ENCODE data around the gene MAD2L1.

The MAD2L1 gene

DNA sequence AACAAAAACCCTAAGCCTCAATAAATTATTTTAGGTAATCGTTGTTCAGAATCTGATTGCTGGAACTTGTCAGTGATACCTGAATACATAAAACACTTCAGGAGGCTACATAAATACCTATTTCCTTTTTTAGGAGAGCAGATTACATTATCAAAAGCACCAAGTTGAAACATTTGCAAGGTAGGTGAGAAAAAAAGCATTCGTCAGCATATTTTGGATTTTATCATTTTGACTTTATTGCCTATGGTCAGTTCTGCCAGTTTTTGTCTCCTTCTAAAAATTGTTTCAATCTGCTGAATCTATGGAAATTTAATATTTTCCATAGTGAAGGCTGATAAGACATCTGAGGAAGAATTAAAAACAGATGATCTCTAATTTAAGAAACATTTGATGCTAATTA is 16.5 kb upstream of the MAD2L1 start:
- TF ChIP-seq FOXM1 (IDR thresholded peaks at IDR 0.05; ENCODE audit: borderline replicate concordance, low read depth) (no peak), TCF12 (IDR thresholded peaks at IDR 0.05; ENCODE audit: low read depth) (no peak), CEBPB (IDR thresholded peaks at IDR 0.05) (no peak), ZBTB7A (IDR thresholded peaks at IDR 0.05; ENCODE audit: low read depth) (no peak), EP300 (IDR thresholded peaks at IDR 0.05; ENCODE audit: borderline replicate concordance) (no peak), TAF1 (IDR thresholded peaks at IDR 0.05; ENCODE audit: low read depth) (no peak), YY1 (IDR thresholded peaks at IDR 0.05; ENCODE audit: low read depth) (no peak), CREB1 (IDR thresholded peaks at IDR 0.05; ENCODE audit: low read depth) (no peak), NFIC (IDR thresholded peaks at IDR 0.05) (no peak), EGR1 (IDR thresholded peaks at IDR 0.05) (no peak), TEAD4 (IDR thresholded peaks at IDR 0.05) (no peak), RAD21 (IDR thresholded peaks at IDR 0.05; ENCODE audit: low read depth) (no peak)
- TF ChIP-seq, protein P1, sequence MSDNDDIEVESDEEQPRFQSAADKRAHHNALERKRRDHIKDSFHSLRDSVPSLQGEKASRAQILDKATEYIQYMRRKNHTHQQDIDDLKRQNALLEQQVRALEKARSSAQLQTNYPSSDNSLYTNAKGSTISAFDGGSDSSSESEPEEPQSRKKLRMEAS (IDR thresholded peaks at IDR 0.05), result no peak
- TF ChIP-seq, protein P2, sequence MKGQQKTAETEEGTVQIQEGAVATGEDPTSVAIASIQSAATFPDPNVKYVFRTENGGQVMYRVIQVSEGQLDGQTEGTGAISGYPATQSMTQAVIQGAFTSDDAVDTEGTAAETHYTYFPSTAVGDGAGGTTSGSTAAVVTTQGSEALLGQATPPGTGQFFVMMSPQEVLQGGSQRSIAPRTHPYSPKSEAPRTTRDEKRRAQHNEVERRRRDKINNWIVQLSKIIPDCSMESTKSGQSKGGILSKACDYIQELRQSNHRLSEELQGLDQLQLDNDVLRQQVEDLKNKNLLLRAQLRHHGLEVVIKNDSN (IDR thresholded peaks at IDR 0.05), result no peak
- TF ChIP-seq, protein P3, sequence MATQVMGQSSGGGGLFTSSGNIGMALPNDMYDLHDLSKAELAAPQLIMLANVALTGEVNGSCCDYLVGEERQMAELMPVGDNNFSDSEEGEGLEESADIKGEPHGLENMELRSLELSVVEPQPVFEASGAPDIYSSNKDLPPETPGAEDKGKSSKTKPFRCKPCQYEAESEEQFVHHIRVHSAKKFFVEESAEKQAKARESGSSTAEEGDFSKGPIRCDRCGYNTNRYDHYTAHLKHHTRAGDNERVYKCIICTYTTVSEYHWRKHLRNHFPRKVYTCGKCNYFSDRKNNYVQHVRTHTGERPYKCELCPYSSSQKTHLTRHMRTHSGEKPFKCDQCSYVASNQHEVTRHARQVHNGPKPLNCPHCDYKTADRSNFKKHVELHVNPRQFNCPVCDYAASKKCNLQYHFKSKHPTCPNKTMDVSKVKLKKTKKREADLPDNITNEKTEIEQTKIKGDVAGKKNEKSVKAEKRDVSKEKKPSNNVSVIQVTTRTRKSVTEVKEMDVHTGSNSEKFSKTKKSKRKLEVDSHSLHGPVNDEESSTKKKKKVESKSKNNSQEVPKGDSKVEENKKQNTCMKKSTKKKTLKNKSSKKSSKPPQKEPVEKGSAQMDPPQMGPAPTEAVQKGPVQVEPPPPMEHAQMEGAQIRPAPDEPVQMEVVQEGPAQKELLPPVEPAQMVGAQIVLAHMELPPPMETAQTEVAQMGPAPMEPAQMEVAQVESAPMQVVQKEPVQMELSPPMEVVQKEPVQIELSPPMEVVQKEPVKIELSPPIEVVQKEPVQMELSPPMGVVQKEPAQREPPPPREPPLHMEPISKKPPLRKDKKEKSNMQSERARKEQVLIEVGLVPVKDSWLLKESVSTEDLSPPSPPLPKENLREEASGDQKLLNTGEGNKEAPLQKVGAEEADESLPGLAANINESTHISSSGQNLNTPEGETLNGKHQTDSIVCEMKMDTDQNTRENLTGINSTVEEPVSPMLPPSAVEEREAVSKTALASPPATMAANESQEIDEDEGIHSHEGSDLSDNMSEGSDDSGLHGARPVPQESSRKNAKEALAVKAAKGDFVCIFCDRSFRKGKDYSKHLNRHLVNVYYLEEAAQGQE (IDR thresholded peaks at IDR 0.05; ENCODE audit: low read depth), result no peak

DNA sequence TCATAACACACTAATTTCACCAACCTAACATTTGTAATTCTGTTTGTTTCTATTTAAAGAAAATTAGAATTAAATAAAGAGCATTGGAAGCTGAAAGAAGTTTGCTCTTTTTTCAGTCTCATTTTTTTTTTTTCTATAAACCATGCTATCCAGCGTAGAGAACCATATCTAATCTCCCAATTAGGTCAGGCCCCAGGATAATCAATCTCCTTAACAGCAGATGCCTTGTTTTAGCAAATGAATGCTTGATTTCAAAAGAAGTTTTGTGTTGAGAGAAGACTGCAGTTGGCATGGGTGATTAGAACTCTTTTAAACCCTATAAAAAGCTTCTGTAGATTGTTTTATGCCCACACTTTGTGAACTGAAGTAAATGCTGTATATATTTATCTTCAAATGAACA is 15.6 kb upstream of the MAD2L1 start:
- TF ChIP-seq YY1 (IDR thresholded peaks at IDR 0.05; ENCODE audit: low read depth) (no peak), ZBTB7A (IDR thresholded peaks at IDR 0.05; ENCODE audit: low read depth) (no peak), TAF1 (IDR thresholded peaks at IDR 0.05; ENCODE audit: low read depth) (no peak), CREB1 (IDR thresholded peaks at IDR 0.05; ENCODE audit: low read depth) (no peak), CEBPB (IDR thresholded peaks at IDR 0.05) (no peak), TEAD4 (IDR thresholded peaks at IDR 0.05) (no peak), FOXM1 (IDR thresholded peaks at IDR 0.05; ENCODE audit: borderline replicate concordance, low read depth) (no peak), EP300 (IDR thresholded peaks at IDR 0.05; ENCODE audit: borderline replicate concordance) (no peak), EGR1 (IDR thresholded peaks at IDR 0.05) (no peak), NFIC (IDR thresholded peaks at IDR 0.05) (no peak)
- TF ChIP-seq, protein P3 (IDR thresholded peaks at IDR 0.05; ENCODE audit: low read depth), result no peak
- TF ChIP-seq, protein P2 (IDR thresholded peaks at IDR 0.05), result no peak

DNA sequence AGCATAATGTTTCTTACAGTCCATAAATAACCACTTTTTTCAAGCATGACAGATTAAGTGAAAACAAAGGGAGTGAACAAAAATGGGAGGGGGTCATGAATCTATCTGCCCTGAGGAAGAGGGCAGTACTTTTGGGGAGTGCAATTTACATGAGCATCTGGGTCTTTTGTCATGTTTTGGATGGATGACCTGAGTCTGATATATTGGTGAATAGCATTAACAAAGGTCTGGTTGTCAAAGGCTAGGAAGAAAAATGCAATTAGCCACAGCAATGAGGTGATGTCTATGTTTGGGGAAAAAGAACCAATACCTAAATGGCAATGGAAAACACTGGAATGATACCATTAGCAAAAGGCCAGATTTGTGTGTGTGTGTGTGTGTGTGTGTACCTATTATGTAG is 15.1 kb upstream of the MAD2L1 start:
- TF ChIP-seq ZBTB7A (IDR thresholded peaks at IDR 0.05; ENCODE audit: low read depth) (no peak), TCF12 (IDR thresholded peaks at IDR 0.05; ENCODE audit: low read depth) (no peak), YY1 (IDR thresholded peaks at IDR 0.05; ENCODE audit: low read depth) (no peak), FOXM1 (IDR thresholded peaks at IDR 0.05; ENCODE audit: borderline replicate concordance, low read depth) (no peak), CREB1 (IDR thresholded peaks at IDR 0.05; ENCODE audit: low read depth) (no peak), TAF1 (IDR thresholded peaks at IDR 0.05; ENCODE audit: low read depth) (no peak), NFIC (IDR thresholded peaks at IDR 0.05) (no peak), CEBPB (IDR thresholded peaks at IDR 0.05) (no peak), EGR1 (IDR thresholded peaks at IDR 0.05) (no peak), RAD21 (IDR thresholded peaks at IDR 0.05; ENCODE audit: low read depth) (no peak), EP300 (IDR thresholded peaks at IDR 0.05; ENCODE audit: borderline replicate concordance) (no peak), TEAD4 (IDR thresholded peaks at IDR 0.05) (no peak)
- TF ChIP-seq, protein P1 (IDR thresholded peaks at IDR 0.05), result no peak
- TF ChIP-seq, protein P3 (IDR thresholded peaks at IDR 0.05; ENCODE audit: low read depth), result no peak
- TF ChIP-seq, protein P2 (IDR thresholded peaks at IDR 0.05), result no peak

DNA sequence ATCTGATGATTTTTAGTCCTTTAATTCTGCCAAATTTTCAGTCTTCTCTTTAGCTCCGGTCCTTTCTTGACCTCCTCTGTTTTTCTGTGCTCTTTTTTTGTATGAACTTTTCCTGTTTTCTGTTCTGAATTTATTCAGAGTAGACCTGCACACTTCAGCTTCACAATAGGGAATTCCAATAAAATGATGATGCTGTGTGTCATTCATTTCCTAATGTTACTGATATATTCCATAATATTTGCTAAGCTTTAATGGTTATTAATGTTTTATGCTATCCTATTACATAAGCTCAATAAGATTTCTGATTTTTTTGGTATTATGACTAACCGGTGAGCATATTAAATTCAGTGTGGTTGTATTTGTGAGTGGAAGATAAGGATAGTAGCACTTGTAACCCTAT is 13.9 kb upstream of the MAD2L1 start:
- TF ChIP-seq TEAD4 (IDR thresholded peaks at IDR 0.05) (no peak), CREB1 (IDR thresholded peaks at IDR 0.05; ENCODE audit: low read depth) (no peak), EGR1 (IDR thresholded peaks at IDR 0.05) (no peak), TCF12 (IDR thresholded peaks at IDR 0.05; ENCODE audit: low read depth) (no peak), FOXM1 (IDR thresholded peaks at IDR 0.05; ENCODE audit: borderline replicate concordance, low read depth) (no peak), EP300 (IDR thresholded peaks at IDR 0.05; ENCODE audit: borderline replicate concordance) (no peak), RAD21 (IDR thresholded peaks at IDR 0.05; ENCODE audit: low read depth) (no peak), CEBPB (IDR thresholded peaks at IDR 0.05) (no peak), YY1 (IDR thresholded peaks at IDR 0.05; ENCODE audit: low read depth) (no peak), TAF1 (IDR thresholded peaks at IDR 0.05; ENCODE audit: low read depth) (no peak), NFIC (IDR thresholded peaks at IDR 0.05) (no peak), ZBTB7A (IDR thresholded peaks at IDR 0.05; ENCODE audit: low read depth) (no peak)
- TF ChIP-seq, protein P3 (IDR thresholded peaks at IDR 0.05; ENCODE audit: low read depth), result no peak
- TF ChIP-seq, protein P1 (IDR thresholded peaks at IDR 0.05), result no peak
